OCI-LY1 (cell line): ENCODE results near the gene LMBR1.

Source experiments
- H2AFZ ChIP-seq: fragments of 200-600 bp; sonication (generic), shearing (Covaris generic); 2 replicates; pipeline ENCODE4 v1.6.0; 2014; ENCODE audit warnings: antibody characterized with exemption, mild to moderate bottlenecking, low read length
- H3F3A ChIP-seq: fragments of 200-600 bp; sonication (generic), shearing (Covaris generic); 2 replicates; pipeline ENCODE4 v1.6.0; 2014; ENCODE audit warnings: mild to moderate bottlenecking, antibody characterized with exemption, low read length, moderate library complexity; ENCODE audit not compliant: insufficient read depth
- H3K27ac ChIP-seq: fragments of 200-600 bp; sonication (generic); 2 replicates; pipeline ENCODE4 v1.5.1; 2014; ENCODE audit warnings: low read length, mixed run types, mild to moderate bottlenecking, low read depth; ENCODE audit not compliant: poor library complexity, severe bottlenecking
- H3K27me3 ChIP-seq: fragments of 200-600 bp; sonication (generic); 2 replicates; pipeline ENCODE4 v1.6.0; 2014; ENCODE audit warnings: antibody characterized with exemption, mild to moderate bottlenecking, low read length, moderate library complexity; ENCODE audit not compliant: insufficient read depth
- H3K36me3 ChIP-seq: fragments of 200-600 bp; sonication (generic); 2 replicates; pipeline ENCODE4 v1.6.1; 2014; ENCODE audit warnings: mild to moderate bottlenecking, antibody characterized with exemption, low read length, moderate library complexity, mixed read lengths; ENCODE audit not compliant: insufficient read depth
- H3K4me1 ChIP-seq: fragments of 200-600 bp; sonication (generic); 2 replicates; pipeline ENCODE4 v1.5.1; 2014; ENCODE audit warnings: mild to moderate bottlenecking, low read length, moderate library complexity; ENCODE audit not compliant: insufficient read depth, severe bottlenecking
- H3K4me2 ChIP-seq: fragments of 200-600 bp; sonication (generic), shearing (Covaris generic); 2 replicates; pipeline ENCODE4 v1.6.1; 2014; ENCODE audit warnings: low read length
- H3K4me3 ChIP-seq: fragments of 200-600 bp; sonication (generic); 2 replicates; pipeline ENCODE4 v1.5.1; 2014; ENCODE audit warnings: low read length, low read depth, mild to moderate bottlenecking, mixed read lengths; ENCODE audit not compliant: poor library complexity, severe bottlenecking
- H3K79me2 ChIP-seq: fragments of 200-600 bp; shearing (Covaris generic); 2 replicates; pipeline ENCODE4 v1.6.1; 2016; ENCODE audit warnings: mixed run types, low read length, mixed read lengths; ENCODE audit not compliant: insufficient read depth
- H3K9ac ChIP-seq: fragments of 200-600 bp; sonication (generic), shearing (Covaris generic); 2 replicates; pipeline ENCODE4 v1.6.1; 2014; ENCODE audit warnings: mild to moderate bottlenecking, low read length, mixed read lengths
- H3K9me2 ChIP-seq: fragments of 200-600 bp; sonication (generic), shearing (Covaris generic); 2 replicates; pipeline ENCODE4 v1.6.1; 2014; ENCODE audit warnings: low read depth, mild to moderate bottlenecking, low read length, mixed read lengths
- H3K9me3 ChIP-seq: fragments of 200-600 bp; shearing (Covaris generic); 2 replicates; pipeline ENCODE4 v1.6.1; 2014; ENCODE audit warnings: low read length, mixed read lengths
- H4K20me1 ChIP-seq: fragments of 200-600 bp; sonication (generic), shearing (Covaris generic); 2 replicates; pipeline ENCODE4 v1.6.0; 2016; ENCODE audit warnings: mild to moderate bottlenecking, low read length; ENCODE audit not compliant: insufficient read depth
- CTCF ChIP-seq: fragments of 200-600 bp; sonication (generic), shearing (Covaris generic); IDR thresholded peaks from 2 replicates; pipeline ENCODE4 v1.5.1; 2017; ENCODE audit warnings: mild to moderate bottlenecking, antibody characterized with exemption, low read length, moderate library complexity, mixed read lengths
- EZH2 ChIP-seq: fragments of 200-600 bp; sonication (generic), shearing (Covaris generic); IDR thresholded peaks from 2 replicates; pipeline ENCODE4 v1.8.0; 2017; ENCODE audit warnings: borderline replicate concordance, mixed run types, mild to moderate bottlenecking, antibody characterized with exemption, low read length, moderate library complexity, mixed read lengths

LMBR1 gene

DNA sequence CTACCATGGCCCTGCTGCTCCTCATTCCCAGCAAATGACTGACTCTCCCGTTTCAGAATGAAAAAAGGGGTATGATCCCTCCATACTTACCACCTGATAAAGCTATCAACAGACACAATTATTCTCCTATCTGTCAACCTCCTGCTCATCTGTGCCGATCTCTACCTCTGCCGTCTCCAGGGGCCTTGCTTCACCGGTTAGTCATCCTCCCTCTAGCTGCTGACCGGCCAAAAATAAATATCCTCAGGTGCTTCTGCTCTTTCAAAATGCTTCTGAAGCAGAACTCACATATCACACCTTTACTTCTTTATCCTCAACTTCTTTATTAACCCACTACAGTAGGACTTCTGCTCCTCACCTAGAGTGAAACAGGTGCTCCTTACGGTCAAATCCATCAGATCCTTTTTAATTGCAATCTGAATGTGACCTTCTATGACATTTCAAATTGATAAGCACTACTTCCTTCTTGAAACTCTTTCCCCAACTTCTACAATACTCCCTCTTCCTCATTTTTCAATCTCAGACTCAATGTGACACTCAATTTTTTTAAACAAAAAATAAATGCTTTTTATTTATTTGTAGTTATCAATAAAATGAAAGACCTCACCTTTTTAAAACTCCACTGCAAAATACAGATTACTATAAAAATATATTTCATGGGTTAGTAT, 63.2 kb downstream of the LMBR1 start:
- Histone ChIP-seq H3K79me2 (no peaks in the 10 kb centered on the region), H3K4me1 (peaks cover 17% of the 10 kb centered on the region), H3K9me3 (no peaks in the 10 kb centered on the region), H3K9me2 (no peaks in the 10 kb centered on the region), H3K9ac (no peak overlapping the region), H3K36me3 (peaks cover 23% of the 10 kb centered on the region; the same call in 1 of the 2 replicates), H2AFZ (no peak overlapping the region), H3K4me2 (no peak overlapping the region), H3F3A (no peaks in the 10 kb centered on the region), H4K20me1 (no peaks in the 10 kb centered on the region), H3K27ac (no peak overlapping the region), H3K27me3 (no peaks in the 10 kb centered on the region), H3K4me3 (no peak overlapping the region)
- no peak for TF ChIP-seq EZH2
- no peak for TF ChIP-seq CTCF

DNA sequence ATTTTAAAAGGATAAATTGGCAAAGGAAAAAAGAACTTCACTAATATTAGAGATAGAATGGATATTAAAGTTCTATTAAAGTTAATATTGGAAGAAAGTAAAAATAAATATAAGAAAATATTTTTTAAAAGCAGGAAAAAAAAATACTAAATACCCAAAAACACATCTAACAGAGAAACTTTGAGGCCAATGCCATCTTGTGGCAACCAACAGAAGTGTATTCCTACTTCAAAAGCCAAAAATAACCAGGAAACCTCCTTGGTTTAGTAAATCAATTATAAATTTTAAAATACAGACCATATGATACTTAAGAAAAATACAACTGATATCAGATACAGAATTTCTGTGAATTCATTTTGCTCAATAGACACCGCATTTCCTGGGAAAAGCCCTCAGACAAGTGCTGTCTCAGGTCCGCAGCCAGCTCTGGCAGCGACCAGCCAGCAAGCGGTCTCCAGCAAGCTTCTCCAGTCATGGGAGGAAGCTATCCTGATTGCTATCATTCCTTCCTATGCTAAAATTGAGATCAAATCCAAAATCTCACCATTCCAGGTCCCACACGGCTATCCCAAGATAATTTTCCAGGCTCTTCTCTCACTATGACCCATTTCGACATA, 65.3 kb downstream of the LMBR1 start:
- no peak overlapping the region for H2AFZ ChIP-seq
- H3K27ac ChIP-seq = no peak overlapping the region
- TF ChIP-seq CTCF (peak; percentile 53), EZH2 (no peak)
- H3F3A ChIP-seq = no peaks in the 10 kb centered on the region
- H4K20me1 ChIP-seq = no peaks in the 10 kb centered on the region
- H3K9me2 ChIP-seq = no peaks in the 10 kb centered on the region
- no peak overlapping the region for H3K4me3 ChIP-seq
- peaks cover 8% of the 10 kb centered on the region for H3K4me1 ChIP-seq
- H3K36me3 ChIP-seq = peaks cover 20% of the 10 kb centered on the region; the same call in 1 of the 2 replicates
- H3K9me3 ChIP-seq = no peaks in the 10 kb centered on the region
- H3K27me3 ChIP-seq = no peaks in the 10 kb centered on the region
- no peak overlapping the region for H3K9ac ChIP-seq
- no peaks in the 10 kb centered on the region for H3K79me2 ChIP-seq
- no peak overlapping the region for H3K4me2 ChIP-seq

DNA sequence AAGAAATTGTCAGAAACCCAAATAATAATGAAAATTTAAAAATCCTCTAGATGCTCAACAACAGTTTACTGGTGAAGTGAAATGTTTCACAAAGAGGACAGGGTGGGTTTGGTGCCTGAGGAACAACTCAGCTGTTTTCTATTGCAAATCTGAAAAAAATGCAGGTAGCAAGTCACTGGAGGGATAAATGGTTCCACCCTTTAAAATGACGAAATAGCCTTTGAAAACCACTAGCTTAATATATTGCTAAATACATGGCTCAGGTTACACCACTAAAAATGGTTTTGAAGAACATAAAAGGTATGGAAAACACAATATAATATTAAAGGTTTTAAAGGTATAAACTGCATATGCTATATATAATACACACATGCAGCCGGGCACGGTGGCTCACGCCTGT, 69.5 kb downstream of the LMBR1 start:
- Histone ChIP-seq H4K20me1 (no peaks in the 10 kb centered on the region), H3K9me2 (no peaks in the 10 kb centered on the region), H3K4me1 (no peaks in the 10 kb centered on the region), H3K27ac (no peak overlapping the region), H2AFZ (no peak overlapping the region), H3K27me3 (no peaks in the 10 kb centered on the region), H3K36me3 (peaks cover 27% of the 10 kb centered on the region; the same call in 1 of the 2 replicates), H3K79me2 (no peaks in the 10 kb centered on the region), H3K4me3 (no peak overlapping the region), H3K9ac (no peak overlapping the region), H3F3A (no peaks in the 10 kb centered on the region), H3K9me3 (no peaks in the 10 kb centered on the region), H3K4me2 (no peak overlapping the region)
- TF ChIP-seq CTCF (no peak), EZH2 (no peak)
